ENCODE data around the gene ASIC1. TPM values are rescaled to one million over a fixed set of nuclear protein-coding genes. Genes with fewer than 3 reads are reported as not detected.
A peak's percentile ranks its signal among the peaks of the same experiment; 100 is the strongest.

ASIC1 gene
- polyA plus RNA-seq, 6 donors from 2014 or later, result not detected

DNA sequence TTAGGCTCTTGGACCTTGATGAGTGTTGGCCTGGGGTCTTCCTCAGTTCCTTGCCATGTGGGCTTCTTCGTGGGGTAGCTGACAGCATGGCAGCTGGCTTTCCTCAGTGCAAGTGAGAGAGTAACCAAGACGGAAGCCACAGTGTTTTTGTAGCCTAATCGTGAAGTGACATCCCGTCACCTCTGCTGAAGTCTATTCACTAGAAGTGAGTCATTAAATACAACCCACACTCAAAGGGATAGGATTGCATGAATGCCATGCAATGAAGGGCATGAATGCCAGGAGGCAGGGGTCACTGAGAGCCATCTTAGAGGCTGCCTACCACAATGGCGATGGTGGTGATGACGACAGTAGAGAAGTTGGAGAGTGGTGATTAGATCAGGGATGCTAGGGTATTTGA, 13.5 kb upstream of the ASIC1 start:
- no peak overlapping the region for H3K4me3 Mint-ChIP-seq
- H3K36me3 Mint-ChIP-seq, result no peaks in the 10 kb centered on the region
- H3K4me1 Mint-ChIP-seq, result peaks cover 0 to 7% (median 0%) of the 10 kb centered on the region in 3 donors
- peaks cover 0 to 7% (median 4%) of the 10 kb centered on the region in 3 donors for H3K27me3 Mint-ChIP-seq
- no peak overlapping the region for H3K27ac Mint-ChIP-seq
- no peaks in the 10 kb centered on the region for H3K9me3 Mint-ChIP-seq
- ATAC-seq (ENCODE audit: low read depth in 2 of 2) (no peak), DNase-seq (no peak)

GRCh38 chr12:50047693-50048250, 9.6 kb upstream of the ASIC1 start:
- no peaks in the 10 kb centered on the region for H3K9me3 Mint-ChIP-seq
- peak overlapping the region in 1 of 8 donors; percentile 25 for H3K4me3 Mint-ChIP-seq
- ATAC-seq (ENCODE audit: low read depth in 2 of 2), result no peak
- peaks cover 35 to 36% (median 35%) of the 10 kb centered on the region in 3 donors for H3K27me3 Mint-ChIP-seq
- no peaks in the 10 kb centered on the region for H3K36me3 Mint-ChIP-seq
- no peak for DNase-seq
- peaks cover 0 to 14% (median 7%) of the 10 kb centered on the region in 3 donors for H3K4me1 Mint-ChIP-seq
- H3K27ac Mint-ChIP-seq, result no peak overlapping the region

DNA sequence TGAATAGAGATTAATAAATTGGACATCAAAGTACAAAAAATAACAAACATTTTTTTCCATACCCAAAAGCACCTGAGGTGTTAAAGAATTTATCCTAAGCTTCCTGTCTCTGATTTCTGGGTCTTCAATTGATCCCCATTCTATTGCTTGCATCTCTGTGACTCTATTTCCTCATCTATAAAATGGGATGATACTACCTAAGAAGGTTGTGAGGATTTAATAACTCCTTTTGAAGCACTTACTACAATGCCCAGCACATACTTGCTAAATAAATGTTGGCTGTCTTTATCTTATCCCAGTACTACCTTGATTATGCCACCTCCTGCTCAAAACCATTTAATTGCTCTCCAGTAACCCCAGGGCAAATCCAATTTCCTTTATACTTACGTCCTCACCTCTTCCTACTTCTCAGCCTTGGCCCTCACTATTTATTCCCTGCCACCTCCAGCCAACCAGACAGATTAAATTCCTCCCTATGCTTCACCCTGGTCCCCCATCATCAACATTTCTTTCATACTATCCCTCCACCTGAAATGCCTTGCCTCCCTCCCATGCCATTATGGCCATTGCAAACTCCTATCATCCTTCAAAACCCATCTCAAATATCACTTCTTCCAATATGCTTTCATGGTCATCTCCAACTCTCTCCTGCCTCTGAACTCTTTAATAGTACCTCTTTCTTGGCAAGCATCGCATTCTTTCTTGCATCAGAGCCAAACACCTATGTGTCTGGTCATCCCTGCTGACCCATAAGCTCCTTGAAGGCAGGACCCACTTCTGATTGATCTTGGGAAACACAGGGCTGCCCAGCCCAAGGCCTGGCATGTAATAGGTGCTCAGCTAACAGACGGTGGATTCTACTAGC, 7.9 kb upstream of the ASIC1 start:
- Mint-ChIP-seq H3K36me3 (no peaks in the 10 kb centered on the region), H3K27ac (no peak overlapping the region), H3K4me1 (peaks cover 0 to 14% (median 7%) of the 10 kb centered on the region in 3 donors), H3K27me3 (peaks cover 40 to 48% (median 43%) of the 10 kb centered on the region in 3 donors), H3K4me3 (no peak overlapping the region), H3K9me3 (no peaks in the 10 kb centered on the region)
- ATAC-seq (ENCODE audit: low read depth in 2 of 2) (no peak), DNase-seq (no peak)

- ATAC-seq (ENCODE audit: low read depth in 2 of 2), result no peak
- H3K36me3 Mint-ChIP-seq, result no peaks in the 10 kb centered on the region
- no peak for DNase-seq
- peaks cover 40 to 48% (median 43%) of the 10 kb centered on the region in 3 donors for H3K27me3 Mint-ChIP-seq
- H3K27ac Mint-ChIP-seq, result no peak overlapping the region
- H3K4me1 Mint-ChIP-seq, result peaks cover 0 to 14% (median 7%) of the 10 kb centered on the region in 3 donors
- no peaks in the 10 kb centered on the region for H3K9me3 Mint-ChIP-seq
- no peak overlapping the region for H3K4me3 Mint-ChIP-seq
Observed at GRCh38 chr12:50050119-50050385, 7.3 kb upstream of the ASIC1 start.

DNA sequence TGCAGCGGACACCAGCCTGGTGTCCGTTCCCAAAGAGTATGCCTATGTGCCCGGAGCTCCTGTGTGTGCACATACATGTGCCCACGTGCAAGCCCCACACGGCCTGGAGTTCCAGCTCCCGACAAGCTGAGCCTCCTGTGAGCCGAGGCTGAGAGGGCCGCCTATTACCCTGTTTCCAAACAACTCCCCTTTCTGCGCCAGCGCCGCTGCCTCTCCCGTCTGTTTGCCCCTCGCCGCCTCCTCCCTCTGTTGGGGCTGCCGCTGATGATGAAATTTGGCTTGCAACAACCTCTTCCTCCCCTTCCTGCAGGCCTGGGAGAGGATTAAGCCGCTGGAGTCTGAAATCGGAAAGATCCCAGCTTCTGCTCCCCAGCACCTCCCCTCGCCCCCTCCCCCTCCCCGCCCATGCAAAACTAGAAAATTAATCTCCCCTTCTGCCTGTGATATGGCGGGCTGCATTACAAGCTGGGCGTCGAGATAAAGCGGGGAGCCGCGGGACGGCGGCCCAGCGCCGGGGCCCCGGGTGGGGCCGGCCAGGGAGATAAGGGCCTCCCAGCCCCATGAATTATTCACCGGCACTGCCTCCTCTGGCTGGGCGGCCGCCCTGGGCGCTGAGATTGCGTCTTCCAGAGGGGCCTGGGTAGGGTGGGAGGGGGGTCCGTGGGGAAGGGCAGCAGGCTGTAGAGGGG, 6.8 kb upstream of the ASIC1 start:
- Mint-ChIP-seq H3K27me3 (peaks cover 42 to 50% (median 44%) of the 10 kb centered on the region in 3 donors), H3K4me3 (peak overlapping the region in 3 of 8 donors; percentile 4 to 49 (median 16)), H3K9me3 (no peaks in the 10 kb centered on the region), H3K27ac (peak overlapping the region in 1 of 6 donors; percentile 29), H3K4me1 (peaks cover under 1 to 14% (median 7%) of the 10 kb centered on the region in 3 donors), H3K36me3 (no peaks in the 10 kb centered on the region)
- ATAC-seq (ENCODE audit: low read depth in 2 of 2) (no peak), DNase-seq (no peak)

DNA sequence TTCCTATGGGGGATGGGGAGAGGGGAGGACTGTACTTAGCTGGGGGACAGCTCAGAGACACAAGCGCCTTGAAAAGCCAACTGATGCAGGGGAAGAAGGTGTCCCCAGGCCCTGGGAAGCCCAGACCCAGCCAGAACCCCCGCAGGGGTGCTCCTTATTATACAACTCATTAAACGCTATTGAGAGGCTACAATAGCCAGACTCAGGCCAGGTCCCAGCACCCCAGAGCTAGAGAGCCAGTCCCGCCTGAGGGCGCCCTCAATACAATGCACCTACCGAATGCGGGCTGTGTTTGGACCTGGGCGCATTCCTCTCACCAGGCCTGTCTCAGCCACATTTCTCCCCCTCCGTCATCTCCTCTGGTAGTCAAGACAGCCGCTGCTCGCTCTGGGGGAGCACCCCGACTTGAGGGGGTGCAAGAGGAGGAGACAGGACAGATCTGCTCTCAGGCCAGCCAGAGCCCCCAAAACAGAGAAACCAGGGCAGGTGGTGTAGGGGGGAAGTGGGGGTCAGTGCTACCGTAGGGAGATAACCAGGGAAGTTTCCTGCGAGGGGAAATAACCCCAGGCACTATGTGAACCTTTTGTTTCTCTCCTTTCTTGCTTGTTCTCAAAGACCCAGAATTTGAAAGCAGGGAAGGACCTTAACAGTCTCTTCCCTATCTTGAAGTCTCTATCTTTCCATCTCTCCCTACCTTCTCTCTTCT, 6.1 kb upstream of the ASIC1 start:
- H3K27me3 Mint-ChIP-seq, result peaks cover 49 to 57% (median 51%) of the 10 kb centered on the region in 3 donors

DNA sequence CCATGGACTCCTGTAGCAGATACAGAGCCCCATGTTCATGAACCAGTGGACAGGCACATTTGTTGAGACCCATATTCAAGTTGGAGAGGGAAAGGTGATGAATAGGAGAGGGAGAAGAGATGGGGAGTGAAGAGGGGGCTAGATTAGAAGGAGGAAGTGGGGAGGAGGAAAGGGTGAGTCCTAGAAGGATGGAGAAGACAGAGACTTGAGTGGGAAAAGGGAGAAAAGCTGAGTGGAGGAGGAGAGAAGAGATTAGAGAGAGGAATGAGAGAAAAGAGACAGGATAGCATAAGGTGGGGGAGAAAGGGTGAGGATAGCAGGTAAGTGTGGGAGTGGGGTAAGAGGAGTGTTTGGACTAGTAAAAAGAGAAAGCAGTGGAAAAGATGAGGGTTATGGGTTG, 4.9 kb upstream of the ASIC1 start:
- no peak overlapping the region for H3K27ac Mint-ChIP-seq
- no peak for ATAC-seq (ENCODE audit: low read depth in 2 of 2)
- DNase-seq, result no peak
- peak overlapping the region in 1 of 8 donors; percentile 30 for H3K4me3 Mint-ChIP-seq
- H3K36me3 Mint-ChIP-seq, result peaks cover 0 to 7% of the 10 kb centered on the region in 2 donors
- H3K4me1 Mint-ChIP-seq, result peaks cover 17 to 31% (median 24%) of the 10 kb centered on the region in 3 donors
- H3K9me3 Mint-ChIP-seq, result peaks cover 0 to 2% (median 0%) of the 10 kb centered on the region in 7 donors
- H3K27me3 Mint-ChIP-seq, result peaks cover 60 to 68% (median 63%) of the 10 kb centered on the region in 3 donors

More for the DNA sequence above, 6.1 kb upstream of the ASIC1 start:
- Mint-ChIP-seq H3K4me3 (peak overlapping the region in 2 of 8 donors; percentile 51 to 64), H3K4me1 (peaks cover 7 to 21% (median 13%) of the 10 kb centered on the region in 3 donors), H3K36me3 (no peaks in the 10 kb centered on the region), H3K27ac (peak overlapping the region in 1 of 6 donors; percentile 29), H3K9me3 (no peaks in the 10 kb centered on the region)
- ATAC-seq (ENCODE audit: low read depth in 2 of 2) (no peak), DNase-seq (no peak)

DNA sequence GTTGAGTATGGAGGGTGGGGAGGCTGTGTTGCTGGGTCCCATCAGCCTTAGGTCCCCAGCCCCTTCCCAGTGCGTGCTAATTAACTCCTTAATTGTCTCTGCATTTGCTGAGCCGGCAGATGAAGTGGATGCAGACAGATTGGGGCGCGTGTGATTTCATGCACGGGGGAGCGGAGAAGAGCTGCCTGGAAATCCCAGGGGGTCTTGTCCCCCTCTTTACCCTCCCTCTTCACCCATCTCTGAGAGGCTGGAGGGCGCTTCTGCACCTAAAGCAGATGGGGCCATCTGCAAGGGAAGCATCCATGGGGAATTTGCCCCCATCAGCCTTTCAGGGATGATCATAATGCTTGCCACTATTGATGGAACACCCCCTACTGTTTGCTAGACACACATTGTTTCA, 4.4 kb upstream of the ASIC1 start:
- Mint-ChIP-seq H3K27me3 (peaks cover 60 to 69% (median 63%) of the 10 kb centered on the region in 3 donors), H3K4me1 (peaks cover 17 to 31% (median 24%) of the 10 kb centered on the region in 3 donors), H3K4me3 (peak overlapping the region in 1 of 8 donors; percentile 35), H3K9me3 (peaks cover 0 to 2% (median 0%) of the 10 kb centered on the region in 7 donors), H3K27ac (no peak overlapping the region), H3K36me3 (peaks cover 0 to 7% of the 10 kb centered on the region in 2 donors)
- DNase-seq, result no peak
- ATAC-seq (ENCODE audit: low read depth in 2 of 2), result no peak

DNA sequence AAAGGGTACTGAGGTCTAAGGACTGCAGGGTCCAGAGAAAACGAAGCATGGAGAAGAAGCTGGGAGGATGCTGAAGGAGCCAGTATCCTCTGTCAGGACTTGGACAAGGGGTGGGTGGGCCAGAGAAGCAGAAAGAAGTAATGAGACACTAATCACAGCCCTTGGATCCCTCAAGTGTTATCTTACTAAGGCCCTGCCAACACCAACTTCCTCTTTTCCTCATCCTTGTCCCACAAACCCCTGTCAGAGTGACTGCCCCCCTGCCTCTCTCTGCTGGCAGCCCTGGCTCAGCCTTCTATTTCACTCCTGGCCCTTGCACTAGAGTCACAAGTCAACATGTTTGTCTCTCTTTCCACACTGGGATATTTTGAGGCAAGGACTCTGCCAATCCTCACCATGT, 3.8 kb upstream of the ASIC1 start:
- peaks cover 0 to 7% of the 10 kb centered on the region in 2 donors for H3K36me3 Mint-ChIP-seq
- H3K9me3 Mint-ChIP-seq, result peaks cover 0 to 2% (median 0%) of the 10 kb centered on the region in 7 donors
- H3K27ac Mint-ChIP-seq, result no peak overlapping the region
- ATAC-seq (ENCODE audit: low read depth in 2 of 2), result no peak
- peaks cover 60 to 73% (median 69%) of the 10 kb centered on the region in 3 donors for H3K27me3 Mint-ChIP-seq
- no peak for DNase-seq
- no peak overlapping the region for H3K4me3 Mint-ChIP-seq
- peaks cover 17 to 31% (median 24%) of the 10 kb centered on the region in 3 donors for H3K4me1 Mint-ChIP-seq

GRCh38 chr12:50055831-50056638, 1.4 kb upstream of the ASIC1 start:
- peak; percentile 53 for DNase-seq
- H3K36me3 Mint-ChIP-seq, result peaks cover 0 to 7% of the 10 kb centered on the region in 2 donors
- peaks cover 17 to 26% (median 24%) of the 10 kb centered on the region in 3 donors for H3K4me1 Mint-ChIP-seq
- peak; percentile 62 to 64 for ATAC-seq (ENCODE audit: low read depth in 2 of 2)
- H3K9me3 Mint-ChIP-seq, result peaks cover 0 to 2% (median 0%) of the 10 kb centered on the region in 7 donors
- H3K27me3 Mint-ChIP-seq, result peaks cover 67 to 78% (median 71%) of the 10 kb centered on the region in 3 donors
- H3K4me3 Mint-ChIP-seq, result peak overlapping the region in 7 of 8 donors; percentile 39 to 92 (median 86)
- H3K27ac Mint-ChIP-seq, result peak overlapping the region in 2 of 6 donors; percentile 49 to 86

DNA sequence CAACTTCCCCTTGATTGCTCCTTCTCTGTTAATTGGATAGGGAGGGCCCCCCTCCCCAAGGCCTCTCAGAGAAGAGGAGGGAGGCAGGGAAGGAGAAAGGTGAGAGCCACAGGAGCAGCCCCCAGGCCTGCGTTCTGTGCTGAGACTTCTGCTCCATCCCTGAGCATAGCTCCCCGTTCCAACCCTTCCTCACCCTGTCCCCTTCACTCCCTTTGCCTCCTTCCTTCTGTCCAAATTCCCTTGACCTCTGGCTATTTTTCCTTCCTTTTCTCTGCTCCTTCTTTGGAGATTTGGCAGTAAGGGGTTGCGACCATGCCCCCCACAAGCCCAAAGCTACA, 788 bp upstream of the ASIC1 start:
- ATAC-seq (ENCODE audit: low read depth in 2 of 2) (no peak), DNase-seq (no peak)
- H3K9me3 Mint-ChIP-seq, result peaks cover 0 to 2% (median 0%) of the 10 kb centered on the region in 7 donors
- H3K27me3 Mint-ChIP-seq, result peaks cover 67 to 78% (median 72%) of the 10 kb centered on the region in 3 donors
- H3K36me3 Mint-ChIP-seq, result peaks cover 0 to 7% of the 10 kb centered on the region in 2 donors
- peak overlapping the region in 7 of 8 donors; percentile 82 to 92 (median 90) for H3K4me3 Mint-ChIP-seq
- peaks cover 17 to 22% (median 21%) of the 10 kb centered on the region in 3 donors for H3K4me1 Mint-ChIP-seq
- peak overlapping the region in 2 of 6 donors; percentile 69 to 84 for H3K27ac Mint-ChIP-seq

Measured in naive B cell (primary cell).